OCI-LY1 (cell line): ENCODE data around the gene NTNG1.

Experiments used
- EZH2 ChIP-seq: fragments of 200-600 bp; sonication (generic), shearing (Covaris generic); IDR thresholded peaks from 2 replicates; pipeline ENCODE4 v1.8.0; 2017; ENCODE audit warnings: borderline replicate concordance, mixed run types, mild to moderate bottlenecking, antibody characterized with exemption, low read length, moderate library complexity, mixed read lengths
- TF ChIP-seq, protein P1 (sequence below): fragments of 200-600 bp; sonication (generic), shearing (Covaris generic); IDR thresholded peaks from 2 replicates; pipeline ENCODE4 v1.5.1; 2017; ENCODE audit warnings: mild to moderate bottlenecking, antibody characterized with exemption, low read length, moderate library complexity, mixed read lengths

DNA sequence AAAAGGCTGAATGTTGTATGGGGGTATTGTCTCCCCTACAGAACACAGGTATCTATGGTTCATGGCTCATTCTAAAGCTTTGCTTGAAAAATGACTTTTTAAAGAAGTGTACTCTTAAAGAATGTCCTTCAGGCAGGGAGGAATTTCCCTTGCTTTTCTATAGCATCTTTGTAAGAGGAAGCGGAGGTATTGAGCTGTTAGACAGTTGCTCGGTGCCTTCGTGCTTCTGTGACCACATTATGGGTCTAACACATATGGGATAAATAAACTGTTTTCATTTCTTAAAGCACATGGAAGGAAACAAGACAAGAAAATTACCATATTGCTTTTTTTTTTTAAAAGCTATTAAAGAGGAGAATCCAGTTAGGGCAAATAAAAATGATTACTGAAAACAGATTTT is 182.9 kb downstream of the NTNG1 start:
- TF ChIP-seq, protein P1, sequence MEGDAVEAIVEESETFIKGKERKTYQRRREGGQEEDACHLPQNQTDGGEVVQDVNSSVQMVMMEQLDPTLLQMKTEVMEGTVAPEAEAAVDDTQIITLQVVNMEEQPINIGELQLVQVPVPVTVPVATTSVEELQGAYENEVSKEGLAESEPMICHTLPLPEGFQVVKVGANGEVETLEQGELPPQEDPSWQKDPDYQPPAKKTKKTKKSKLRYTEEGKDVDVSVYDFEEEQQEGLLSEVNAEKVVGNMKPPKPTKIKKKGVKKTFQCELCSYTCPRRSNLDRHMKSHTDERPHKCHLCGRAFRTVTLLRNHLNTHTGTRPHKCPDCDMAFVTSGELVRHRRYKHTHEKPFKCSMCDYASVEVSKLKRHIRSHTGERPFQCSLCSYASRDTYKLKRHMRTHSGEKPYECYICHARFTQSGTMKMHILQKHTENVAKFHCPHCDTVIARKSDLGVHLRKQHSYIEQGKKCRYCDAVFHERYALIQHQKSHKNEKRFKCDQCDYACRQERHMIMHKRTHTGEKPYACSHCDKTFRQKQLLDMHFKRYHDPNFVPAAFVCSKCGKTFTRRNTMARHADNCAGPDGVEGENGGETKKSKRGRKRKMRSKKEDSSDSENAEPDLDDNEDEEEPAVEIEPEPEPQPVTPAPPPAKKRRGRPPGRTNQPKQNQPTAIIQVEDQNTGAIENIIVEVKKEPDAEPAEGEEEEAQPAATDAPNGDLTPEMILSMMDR, result no peak
- no peak for TF ChIP-seq EZH2
